HCEC 1CT (cell line): ENCODE data around the gene PHKA2.
"Not testable (repeated sequence)": the region's sequence is repeated elsewhere in the genome, so short reads cannot be mapped to it uniquely, and the experiment has no call there.

Experiments
- DNase-seq: peaks from one replicate; pipeline ENCODE4 v3.0.0-alpha.2; 2017

The PHKA2 gene

DNA sequence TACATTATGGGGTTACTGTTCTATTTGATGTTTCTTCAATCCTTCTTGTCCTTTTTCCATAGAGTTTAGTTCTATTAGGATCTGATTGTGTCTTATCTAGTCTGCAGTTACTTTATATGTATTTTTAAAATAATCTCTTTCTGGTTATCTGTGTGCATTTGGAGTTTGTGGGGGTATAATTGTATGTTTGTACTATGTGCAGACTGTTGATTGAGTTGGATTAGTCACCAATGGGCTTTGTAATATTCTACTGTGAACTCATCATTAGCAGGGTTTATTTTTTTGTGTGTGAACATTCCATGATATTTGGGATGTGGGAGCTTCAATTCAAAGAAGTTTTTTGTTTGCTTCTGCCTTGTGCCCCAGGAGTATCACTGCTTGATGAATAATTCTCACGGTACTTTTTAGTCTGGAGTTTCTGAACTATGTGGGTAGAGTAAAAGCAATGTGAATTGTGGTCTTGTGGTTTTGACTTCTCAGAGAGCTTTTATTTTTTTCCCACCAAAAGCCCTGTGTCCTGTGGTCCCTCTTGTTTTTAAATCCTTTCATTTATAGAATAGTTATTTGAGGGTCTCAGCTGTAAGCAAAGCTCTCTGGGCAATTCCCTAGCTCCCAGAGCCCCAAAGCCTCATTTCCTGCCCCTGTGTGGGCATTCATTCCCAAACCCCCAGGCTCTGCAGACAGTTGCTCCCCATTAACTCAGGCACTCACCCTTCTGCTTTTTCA lies 127.8 kb downstream of the PHKA2 start:
- DNase-seq, result no peak

GRCh38 chrX:18847901-18848300 lies 136.0 kb downstream of the PHKA2 start:
- DNase-seq, result not testable (repeated sequence)
